ENCODE results near the gene BAG3.
"Not testable (repeated sequence)": the region's sequence is repeated elsewhere in the genome, so short reads cannot be mapped to it uniquely, and the experiment has no call there.

The BAG3 gene

GRCh38 chr10:119640875-119641526, 10.2 kb upstream of the BAG3 start:
- no peak for DNase-seq (ENCODE audit: low spot score)

GRCh38 chr10:119642556-119643111, 8.5 kb upstream of the BAG3 start:
- no peak for DNase-seq (ENCODE audit: low spot score)

GRCh38 chr10:119643306-119644204, 7.6 kb upstream of the BAG3 start:
- DNase-seq (ENCODE audit: low spot score) = no peak

GRCh38 chr10:119644205-119644814, 6.9 kb upstream of the BAG3 start:
- no peak for DNase-seq (ENCODE audit: low spot score)

- no peak for DNase-seq (ENCODE audit: low spot score)
These were observed 6.2 kb upstream of the BAG3 start for GRCh38 chr10:119644994-119645393.

GRCh38 chr10:119650062-119650461, 1.1 kb upstream of the BAG3 start:
- no peak for DNase-seq (ENCODE audit: low spot score)

- no peak for DNase-seq (ENCODE audit: low spot score)
These were observed 557 bp downstream of the BAG3 start for GRCh38 chr10:119651514-119652360.

- DNase-seq (ENCODE audit: low spot score) = peak; percentile 55
These were observed 1.2 kb downstream of the BAG3 start for GRCh38 chr10:119652361-119652730.

GRCh38 chr10:119653209-119653608, 2.0 kb downstream of the BAG3 start:
- DNase-seq (ENCODE audit: low spot score) = no peak

- DNase-seq (ENCODE audit: low spot score) = no peak
These were observed 2.7 kb downstream of the BAG3 start for GRCh38 chr10:119653916-119654315.

GRCh38 chr10:119654540-119654939, 3.4 kb downstream of the BAG3 start:
- no peak for DNase-seq (ENCODE audit: low spot score)

- DNase-seq (ENCODE audit: low spot score) = peak; percentile 32
These were observed 4.4 kb downstream of the BAG3 start for GRCh38 chr10:119655566-119656001.

- DNase-seq (ENCODE audit: low spot score) = peak; percentile 65
These were observed 5.6 kb downstream of the BAG3 start for GRCh38 chr10:119656760-119657159.

- no peak for DNase-seq (ENCODE audit: low spot score)
These were observed 6.5 kb downstream of the BAG3 start for GRCh38 chr10:119657725-119658124.

- DNase-seq (ENCODE audit: low spot score) = peak; percentile 64
These were observed 7.1 kb downstream of the BAG3 start for GRCh38 chr10:119658274-119658673.

GRCh38 chr10:119659951-119660350, 8.8 kb downstream of the BAG3 start:
- no peak for DNase-seq (ENCODE audit: low spot score)

- DNase-seq (ENCODE audit: low spot score) = not testable (repeated sequence)
These were observed 11.0 kb downstream of the BAG3 start for GRCh38 chr10:119662076-119662605.

GRCh38 chr10:119663866-119664698, 12.9 kb downstream of the BAG3 start:
- no peak for DNase-seq (ENCODE audit: low spot score)

GRCh38 chr10:119665901-119666708, 14.9 kb downstream of the BAG3 start:
- DNase-seq (ENCODE audit: low spot score) = no peak

- no peak for DNase-seq (ENCODE audit: low spot score)
These were observed 15.5 kb downstream of the BAG3 start for GRCh38 chr10:119666709-119667004.
